ENCODE results near the gene FRMD8. TPM values are rescaled to one million over a fixed set of nuclear protein-coding genes. Genes with fewer than 3 reads are reported as not detected.

Gene FRMD8
- polyA plus RNA-seq, 1 donor from 2014 or later = 22.2 TPM

- Histone ChIP-seq H3K9me2 (ENCODE audit: insufficient read depth, low read length) (no peaks in the 10 kb centered on the region), H3K27me3 (ENCODE audit: insufficient read depth, low read depth, low read length) (no peaks in the 10 kb centered on the region), H2AFZ (ENCODE audit: low read depth, low read length) (no peak overlapping the region), H3K9me3 (ENCODE audit: low read length) (no peaks in the 10 kb centered on the region), H3K4me3 (ENCODE audit: low read length) (no peak overlapping the region), H3K36me3 (ENCODE audit: insufficient read depth, low read length) (no peaks in the 10 kb centered on the region), H4K20me1 (ENCODE audit: insufficient read depth) (no peaks in the 10 kb centered on the region), H3F3A (ENCODE audit: insufficient read depth, low read length, poor library complexity, severe bottlenecking) (no peaks in the 10 kb centered on the region), H3K4me2 (ENCODE audit: low read length) (no peak overlapping the region), H3K27ac (ENCODE audit: low read length) (no peak overlapping the region), H3K79me2 (replicated peaks; ENCODE audit: insufficient read depth, low read length) (no peaks in the 10 kb centered on the region), H3K9ac (ENCODE audit: low read length) (no peak overlapping the region)
- TF ChIP-seq TAF1 (IDR thresholded peaks at IDR 0.05; ENCODE audit: low read depth) = no peak
- TF ChIP-seq CTCF (IDR thresholded peaks at IDR 0.05; ENCODE audit: poor library complexity, severe bottlenecking) = no peak
- TF ChIP-seq POLR2AphosphoS5 (IDR thresholded peaks at IDR 0.05) = no peak
- no peak for TF ChIP-seq SMC3 (conservative IDR thresholded peaks at IDR 0.05; ENCODE audit: poor library complexity)
- no peak for TF ChIP-seq EP300 (conservative IDR thresholded peaks at IDR 0.05; ENCODE audit: poor library complexity, severe bottlenecking)
Measured at GRCh38 chr11:65377777-65378176, 8.7 kb upstream of the FRMD8 start.

GRCh38 chr11:65378208-65378927 is 8.1 kb upstream of the FRMD8 start:
- Histone ChIP-seq H3K27ac (ENCODE audit: low read length) (no peak overlapping the region), H4K20me1 (ENCODE audit: insufficient read depth) (no peaks in the 10 kb centered on the region), H3K79me2 (replicated peaks; ENCODE audit: insufficient read depth, low read length) (no peaks in the 10 kb centered on the region), H3K36me3 (ENCODE audit: insufficient read depth, low read length) (no peaks in the 10 kb centered on the region), H3K4me3 (ENCODE audit: low read length) (no peak overlapping the region), H2AFZ (ENCODE audit: low read depth, low read length) (no peak overlapping the region), H3K9me2 (ENCODE audit: insufficient read depth, low read length) (no peaks in the 10 kb centered on the region), H3K9ac (ENCODE audit: low read length) (no peak overlapping the region), H3K9me3 (ENCODE audit: low read length) (no peaks in the 10 kb centered on the region), H3K4me2 (ENCODE audit: low read length) (no peak overlapping the region), H3F3A (ENCODE audit: insufficient read depth, low read length, poor library complexity, severe bottlenecking) (no peaks in the 10 kb centered on the region), H3K27me3 (ENCODE audit: insufficient read depth, low read depth, low read length) (no peaks in the 10 kb centered on the region)
- TF ChIP-seq RAD21 (conservative IDR thresholded peaks at IDR 0.05) (peak; percentile 27), REST (IDR thresholded peaks at IDR 0.05; ENCODE audit: borderline replicate concordance) (no peak), EZH2 (IDR thresholded peaks at IDR 0.05; ENCODE audit: borderline replicate concordance, insufficient read depth, low read length, poor library complexity, severe bottlenecking) (no peak), TAF1 (IDR thresholded peaks at IDR 0.05; ENCODE audit: low read depth) (no peak), MXI1 (conservative IDR thresholded peaks at IDR 0.05; ENCODE audit: poor library complexity, severe bottlenecking) (no peak), POLR2AphosphoS5 (IDR thresholded peaks at IDR 0.05) (no peak), CTCF (IDR thresholded peaks at IDR 0.05; ENCODE audit: poor library complexity, severe bottlenecking) (peak; percentile 14), EP300 (conservative IDR thresholded peaks at IDR 0.05; ENCODE audit: poor library complexity, severe bottlenecking) (no peak), SMC3 (conservative IDR thresholded peaks at IDR 0.05; ENCODE audit: poor library complexity) (peak; percentile 23)

All from neural cell (in vitro differentiated cells).